HepG2 (cell line): ENCODE results near the gene MAP2K5. TPM values are rescaled to one million over a fixed set of nuclear protein-coding genes. Genes with fewer than 3 reads are reported as not detected.

Experiments
- ATAC-seq: fragments of 200-7000 bp; cut with Tn5 transposase; 3 replicates; pipeline ENCODE4 v1.9.1; 2020; ENCODE audit warnings: mild to moderate bottlenecking, moderate library complexity
- BruUV-seq: library from RNA; stranded (reverse); fragments of 400-500 nt; replicated peaks from 2 replicates; lab custom pipeline; 2021; lab: Mats Ljungman, UMichigan
- CTCF ChIA-PET: fragments of 300-600 bp; formaldehyde crosslinking; extraction: SDS; loops from one replicate; lab custom pipeline; 2021; ENCODE audit warnings: low total read pairs, inconsistent platforms, low intra/inter-chr PET ratio; lab: Yijun Ruan, JAX
- POLR2A ChIA-PET: fragments of 350-600 bp; sonication (Branson Sonifier 250); formaldehyde crosslinking; loops from one replicate; lab custom pipeline; 2020; ENCODE audit warnings: antibody characterized with exemption, inconsistent platforms; lab: Yijun Ruan, JAX
- DNase-seq: peaks from one replicate; pipeline ENCODE4 v3.0.0-alpha.2; 2015; ENCODE audit warnings: low spot score
- FAIRE-seq: peaks from 3 replicates; lab custom pipeline; 2011; peaks lifted over from hg19 to GRCh38; lab: Jason Lieb, UNC
- H2AFZ ChIP-seq: one replicate; pipeline ENCODE4 v1.6.1; 2011; ENCODE audit warnings: low read length, inconsistent platforms
- H3K27ac ChIP-seq: fragments of 300-600 bp; 3 replicates; pipeline ENCODE4 v1.8.0; 2011; ENCODE audit warnings: mixed run types, mild to moderate bottlenecking, mixed read lengths, low read length, inconsistent platforms; ENCODE audit not compliant: insufficient read depth; ENCODE audit errors: extremely low read length
- H3K27me3 ChIP-seq, 2 experiments: fragments of 200-600 bp in 1 of 2; 2 replicates in 1 of 2; 3 replicates in 1 of 2; pipeline versions ENCODE4 v1.6.0 to v1.8.0; 2011; ENCODE audit warnings: low read length in 2 of 2, mild to moderate bottlenecking in 2 of 2, moderate library complexity in 2 of 2, inconsistent platforms in 1 of 2; ENCODE audit not compliant: insufficient read depth in 2 of 2, control insufficient read depth in 1 of 2
- H3K36me3 ChIP-seq, 2 experiments: fragments of 200-600 bp in 1 of 2; replicated peaks in 1 of 2; 2 replicates in 1 of 2; 3 replicates in 1 of 2; pipeline versions ENCODE4 v1.5.1 to v1.8.0; 2011; ENCODE audit warnings: low read length in 2 of 2, inconsistent platforms in 1 of 2; ENCODE audit not compliant: insufficient read depth in 2 of 2, control insufficient read depth in 1 of 2
- H3K4me1 ChIP-seq: 2 replicates; pipeline ENCODE4 v1.5.1; 2012; ENCODE audit warnings: low read length, inconsistent platforms; ENCODE audit not compliant: insufficient read depth
- H3K4me2 ChIP-seq: 2 replicates; pipeline ENCODE4 v1.6.0; 2011; ENCODE audit warnings: low read depth, low read length, inconsistent platforms
- H3K4me3 ChIP-seq, 3 experiments: fragments of 200-600 bp in 1 of 3; sonication (generic), shearing (Covaris generic) in 1 of 3; replicated peaks in 1 of 3; 2 replicates each; pipeline ENCODE4 v1.5.1; 2011 to 2016; ENCODE audit warnings: low read length in 3 of 3, inconsistent platforms in 2 of 3, low read depth in 2 of 3, mild to moderate bottlenecking in 2 of 3, control low read depth in 1 of 3, mixed read lengths in 1 of 3; ENCODE audit not compliant: insufficient read depth in 1 of 3
- H3K79me2 ChIP-seq: one replicate; pipeline ENCODE4 v1.6.1; 2011; ENCODE audit warnings: low read length, inconsistent platforms; ENCODE audit not compliant: insufficient read depth
- H3K9ac ChIP-seq: 2 replicates; pipeline ENCODE4 v1.6.0; 2011; ENCODE audit warnings: mild to moderate bottlenecking, low read depth, low read length, inconsistent platforms; ENCODE audit not compliant: insufficient read depth
- H3K9me3 ChIP-seq: 2 replicates; pipeline ENCODE4 v1.5.1; 2012; ENCODE audit warnings: mild to moderate bottlenecking, low read length
- H4K20me1 ChIP-seq: 2 replicates; pipeline ENCODE4 v1.6.0; 2011; ENCODE audit warnings: inconsistent platforms, mild to moderate bottlenecking, low read length, moderate library complexity; ENCODE audit not compliant: insufficient read depth
- AGO2 ChIP-seq: fragments of 200-400 bp; formaldehyde crosslinking; optimal IDR thresholded peaks from 2 replicates; pipeline ENCODE3; 2017; ENCODE audit warnings: mild to moderate bottlenecking, low read depth, low read length, moderate library complexity
- ERF ChIP-seq: IDR thresholded peaks from 2 replicates; pipeline ENCODE4 v1.6.1; 2018; ENCODE audit warnings: missing biosample characterization, missing genetic modification reagents
- HOXD1 ChIP-seq: sonication (generic); formaldehyde crosslinking; IDR thresholded peaks from 2 replicates; pipeline ENCODE4 v1.5.0; 2020; ENCODE audit warnings: missing genetic modification reagents
- IKZF1 ChIP-seq: fragments of 450-650 bp; IDR thresholded peaks from 2 replicates; pipeline ENCODE4 v1.7.1; 2016
- KDM3A ChIP-seq: IDR thresholded peaks from 2 replicates; pipeline ENCODE4 v1.6.1; 2018; ENCODE audit warnings: low read depth, missing compliant biosample characterization
- SP5 ChIP-seq: IDR thresholded peaks from 2 replicates; pipeline ENCODE4 v1.6.1; 2016; ENCODE audit warnings: low read depth, borderline replicate concordance
- TOE1 ChIP-seq: sonication (generic); formaldehyde crosslinking; IDR thresholded peaks from 2 replicates; pipeline ENCODE4 v1.4.0; 2020; ENCODE audit warnings: mild to moderate bottlenecking, missing genetic modification reagents
- YY1 ChIP-seq: IDR thresholded peaks from 2 replicates; pipeline ENCODE4 v1.6.1; 2011; ENCODE audit warnings: low read length, low read depth, moderate library complexity, mild to moderate bottlenecking; ENCODE audit not compliant: insufficient read depth, insufficient replicate concordance
- ZBTB37 ChIP-seq: sonication (generic); formaldehyde crosslinking; IDR thresholded peaks from 2 replicates; pipeline ENCODE4 v1.4.0; 2020; ENCODE audit warnings: mild to moderate bottlenecking, missing genetic modification reagents
- ZBTB38 ChIP-seq: sonication (generic); formaldehyde crosslinking; IDR thresholded peaks from 2 replicates; pipeline ENCODE4 v1.5.1; 2020; ENCODE audit warnings: mild to moderate bottlenecking, missing genetic modification reagents
- ZNF432 ChIP-seq: sonication (generic); formaldehyde crosslinking; IDR thresholded peaks from 2 replicates; pipeline ENCODE4 v1.5.0; 2020; ENCODE audit warnings: missing genetic modification reagents, mild to moderate bottlenecking, borderline replicate concordance
- ZNF552 ChIP-seq: sonication (generic); formaldehyde crosslinking; IDR thresholded peaks from 2 replicates; pipeline ENCODE4 v1.9.0; 2022; ENCODE audit warnings: missing genetic modification reagents, mild to moderate bottlenecking, borderline replicate concordance
- ZNF570 ChIP-seq: sonication (generic); formaldehyde crosslinking; IDR thresholded peaks from 2 replicates; pipeline ENCODE4 v1.4.0; 2020; ENCODE audit warnings: mild to moderate bottlenecking, missing genetic modification reagents, borderline replicate concordance
- ZNF607 ChIP-seq: sonication (generic); formaldehyde crosslinking; IDR thresholded peaks from 2 replicates; pipeline ENCODE4 v1.5.1; 2020; ENCODE audit warnings: missing genetic modification reagents, mild to moderate bottlenecking, borderline replicate concordance
- ZNF713 ChIP-seq: sonication (generic); formaldehyde crosslinking; IDR thresholded peaks from 2 replicates; pipeline ENCODE4 v1.4.0; 2020; ENCODE audit warnings: mild to moderate bottlenecking, missing genetic modification reagents
- WGBS: methylation state at CpG from one replicate; pipeline ENCODE4 v1.1.6; 2017; ENCODE audit warnings: low lambda C conversion rate; 5-methylcytosine and 5-hydroxymethylcytosine counted together
- in situ Hi-C: cut with HindIII; loops from 2 replicates; pipeline ENCODE4 v1.10.0; 2017; ENCODE audit warnings: low pct_unique_long_range_greater_than_20kb; ENCODE audit not compliant: extremely low pct_ligation_motif_present
- intact Hi-C: fragments of 100-400 bp; cut with micrococcal nuclease; formaldehyde crosslinking; loops from one replicate; pipeline ENCODE4 v1.10.0; 2022; ENCODE audit not compliant: unreplicated experiment
- polyA plus RNA-seq, 8 experiments: library from polyadenylated mRNA; depleted of rRNA in 3 of 8; stranded (reverse) in 7 of 8; unstranded in 1 of 8; fragments of >200 nt; fragmentation: Illumina TruSeq in 4 of 8; extraction: Trizol in 4 of 8; gene quantifications; 2 replicates each; pipeline versions ENCODE4 v1.2.1 to v1.2.3, GENCODE V29; 2011 to 2016; ENCODE audit warnings: low read depth in 4 of 8, missing spikeins in 1 of 8, mixed read lengths in 1 of 8; ENCODE audit not compliant: insufficient read depth in 1 of 8
- total RNA-seq, 5 experiments: library from RNA; depleted of rRNA; stranded (reverse); fragments of >200 nt; fragmentation: Illumina TruSeq; extraction: Trizol; gene quantifications; 2 replicates each; pipeline ENCODE4 v1.2.3, GENCODE V29; 2016; ENCODE audit warnings: low read depth in 1 of 5
- TF ChIP-seq, protein P1 (sequence below): sonication (generic); formaldehyde crosslinking; IDR thresholded peaks from 2 replicates; pipeline ENCODE4 v1.9.0; 2021; ENCODE audit warnings: mild to moderate bottlenecking, missing genetic modification reagents
- TF ChIP-seq, protein P2 (sequence below): sonication (generic); formaldehyde crosslinking; IDR thresholded peaks from 2 replicates; pipeline ENCODE4 v1.5.0; 2020; ENCODE audit warnings: mild to moderate bottlenecking, missing genetic modification reagents, borderline replicate concordance

MAP2K5 gene
- total and polyA plus RNA-seq, 2 of the 13 experiments (the other 11 are each of a cell fraction or from before 2014, with no cell fraction given), result 4.0 to 4.3 TPM

DNA sequence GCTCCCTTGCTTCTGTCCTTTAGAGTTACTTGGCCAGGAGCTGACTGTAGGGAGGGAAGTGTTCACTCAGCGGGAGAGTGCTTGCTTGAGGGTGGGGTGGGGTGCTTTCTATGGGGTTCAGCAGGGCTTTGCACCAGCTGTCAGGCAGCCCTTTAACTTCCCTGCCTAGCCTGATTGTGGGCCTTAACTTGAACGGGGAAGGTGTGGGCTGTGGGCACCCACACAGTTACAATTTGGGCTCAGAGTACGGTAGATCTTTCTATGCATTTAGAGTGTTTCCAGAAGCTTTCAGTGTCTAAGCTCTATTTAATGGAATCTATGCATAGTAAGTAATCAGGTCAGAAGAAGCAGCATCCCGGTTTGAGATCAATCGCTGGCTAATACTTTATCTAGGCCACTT lies 234.6 kb downstream of the MAP2K5 start:
- WGBS, result 89% methylated on average over 3 of the region's 5 CpGs
- ATAC-seq, result no peak
- Histone ChIP-seq H3K27me3 (no peaks in the 10 kb centered on the region), H3K4me2 (no peak overlapping the region), H2AFZ (no peak overlapping the region), H3K79me2 (no peaks in the 10 kb centered on the region), H3K9ac (no peak overlapping the region), H3K4me1 (no peaks in the 10 kb centered on the region), H3K9me3 (no peaks in the 10 kb centered on the region), H4K20me1 (no peaks in the 10 kb centered on the region), H3K27ac (no peak overlapping the region), H3K36me3 (0 out of 5 replicates have a peak, but pooled peaks cover 0 to 2% of the 10 kb centered on the region in 2 experiments), H3K4me3 (no peak overlapping the region)
- POLR2A ChIA-PET, result no interaction called here
- intact Hi-C loops, result no loop called here
- no peak for DNase-seq
- CTCF ChIA-PET, result no interaction called here
- BruUV-seq, result no TSS peak
- in situ Hi-C loops, result no loop called here
- no peak for FAIRE-seq
- no peak for TF ChIP-seq ZNF570 (CRISPR knock-in tag)
- no peak for TF ChIP-seq KDM3A (CRISPR knock-in tag)
- no peak for TF ChIP-seq ZNF713 (CRISPR knock-in tag)
- TF ChIP-seq ZNF552, result no peak
- TF ChIP-seq ZBTB38, result no peak
- TF ChIP-seq, protein P1, sequence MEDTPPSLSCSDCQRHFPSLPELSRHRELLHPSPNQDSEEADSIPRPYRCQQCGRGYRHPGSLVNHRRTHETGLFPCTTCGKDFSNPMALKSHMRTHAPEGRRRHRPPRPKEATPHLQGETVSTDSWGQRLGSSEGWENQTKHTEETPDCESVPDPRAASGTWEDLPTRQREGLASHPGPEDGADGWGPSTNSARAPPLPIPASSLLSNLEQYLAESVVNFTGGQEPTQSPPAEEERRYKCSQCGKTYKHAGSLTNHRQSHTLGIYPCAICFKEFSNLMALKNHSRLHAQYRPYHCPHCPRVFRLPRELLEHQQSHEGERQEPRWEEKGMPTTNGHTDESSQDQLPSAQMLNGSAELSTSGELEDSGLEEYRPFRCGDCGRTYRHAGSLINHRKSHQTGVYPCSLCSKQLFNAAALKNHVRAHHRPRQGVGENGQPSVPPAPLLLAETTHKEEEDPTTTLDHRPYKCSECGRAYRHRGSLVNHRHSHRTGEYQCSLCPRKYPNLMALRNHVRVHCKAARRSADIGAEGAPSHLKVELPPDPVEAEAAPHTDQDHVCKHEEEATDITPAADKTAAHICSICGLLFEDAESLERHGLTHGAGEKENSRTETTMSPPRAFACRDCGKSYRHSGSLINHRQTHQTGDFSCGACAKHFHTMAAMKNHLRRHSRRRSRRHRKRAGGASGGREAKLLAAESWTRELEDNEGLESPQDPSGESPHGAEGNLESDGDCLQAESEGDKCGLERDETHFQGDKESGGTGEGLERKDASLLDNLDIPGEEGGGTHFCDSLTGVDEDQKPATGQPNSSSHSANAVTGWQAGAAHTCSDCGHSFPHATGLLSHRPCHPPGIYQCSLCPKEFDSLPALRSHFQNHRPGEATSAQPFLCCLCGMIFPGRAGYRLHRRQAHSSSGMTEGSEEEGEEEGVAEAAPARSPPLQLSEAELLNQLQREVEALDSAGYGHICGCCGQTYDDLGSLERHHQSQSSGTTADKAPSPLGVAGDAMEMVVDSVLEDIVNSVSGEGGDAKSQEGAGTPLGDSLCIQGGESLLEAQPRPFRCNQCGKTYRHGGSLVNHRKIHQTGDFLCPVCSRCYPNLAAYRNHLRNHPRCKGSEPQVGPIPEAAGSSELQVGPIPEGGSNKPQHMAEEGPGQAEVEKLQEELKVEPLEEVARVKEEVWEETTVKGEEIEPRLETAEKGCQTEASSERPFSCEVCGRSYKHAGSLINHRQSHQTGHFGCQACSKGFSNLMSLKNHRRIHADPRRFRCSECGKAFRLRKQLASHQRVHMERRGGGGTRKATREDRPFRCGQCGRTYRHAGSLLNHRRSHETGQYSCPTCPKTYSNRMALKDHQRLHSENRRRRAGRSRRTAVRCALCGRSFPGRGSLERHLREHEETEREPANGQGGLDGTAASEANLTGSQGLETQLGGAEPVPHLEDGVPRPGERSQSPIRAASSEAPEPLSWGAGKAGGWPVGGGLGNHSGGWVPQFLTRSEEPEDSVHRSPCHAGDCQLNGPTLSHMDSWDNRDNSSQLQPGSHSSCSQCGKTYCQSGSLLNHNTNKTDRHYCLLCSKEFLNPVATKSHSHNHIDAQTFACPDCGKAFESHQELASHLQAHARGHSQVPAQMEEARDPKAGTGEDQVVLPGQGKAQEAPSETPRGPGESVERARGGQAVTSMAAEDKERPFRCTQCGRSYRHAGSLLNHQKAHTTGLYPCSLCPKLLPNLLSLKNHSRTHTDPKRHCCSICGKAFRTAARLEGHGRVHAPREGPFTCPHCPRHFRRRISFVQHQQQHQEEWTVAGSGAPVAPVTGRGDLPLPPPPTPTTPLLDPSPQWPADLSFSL, result no peak
- no peak for TF ChIP-seq HOXD1 (CRISPR knock-in tag)
- no peak for TF ChIP-seq ERF (CRISPR knock-in tag)
- TF ChIP-seq IKZF1, result no peak
- TF ChIP-seq, protein P2, sequence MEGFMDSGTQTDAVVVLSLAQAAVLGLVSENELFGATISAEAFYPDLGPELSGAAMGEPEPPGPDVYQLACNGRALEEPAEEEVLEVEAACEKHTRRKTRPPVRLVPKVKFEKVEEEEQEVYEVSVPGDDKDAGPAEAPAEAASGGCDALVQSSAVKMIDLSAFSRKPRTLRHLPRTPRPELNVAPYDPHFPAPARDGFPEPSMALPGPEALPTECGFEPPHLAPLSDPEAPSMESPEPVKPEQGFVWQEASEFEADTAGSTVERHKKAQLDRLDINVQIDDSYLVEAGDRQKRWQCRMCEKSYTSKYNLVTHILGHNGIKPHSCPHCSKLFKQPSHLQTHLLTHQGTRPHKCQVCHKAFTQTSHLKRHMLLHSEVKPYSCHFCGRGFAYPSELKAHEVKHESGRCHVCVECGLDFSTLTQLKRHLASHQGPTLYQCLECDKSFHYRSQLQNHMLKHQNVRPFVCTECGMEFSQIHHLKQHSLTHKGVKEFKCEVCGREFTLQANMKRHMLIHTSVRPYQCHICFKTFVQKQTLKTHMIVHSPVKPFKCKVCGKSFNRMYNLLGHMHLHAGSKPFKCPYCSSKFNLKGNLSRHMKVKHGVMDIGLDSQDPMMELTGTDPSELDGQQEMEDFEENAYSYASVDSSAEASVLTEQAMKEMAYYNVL, result no peak
- no peak for TF ChIP-seq YY1
- TF ChIP-seq TOE1, result no peak
- no peak for TF ChIP-seq ZNF432 (CRISPR knock-in tag)
- no peak for TF ChIP-seq ZNF607 (CRISPR knock-in tag)
- no peak for TF ChIP-seq AGO2
- TF ChIP-seq ZBTB37 (CRISPR knock-in tag), result no peak
- no peak for TF ChIP-seq SP5 (CRISPR knock-in tag)
